ENCODE measurements around the gene CMSS1. TPM values are rescaled to one million over a fixed set of nuclear protein-coding genes. Genes with fewer than 3 reads are reported as not detected.
A peak's percentile ranks its signal among the peaks of the same experiment; 100 is the strongest.

The CMSS1 gene
- polyA plus RNA-seq, 1 donor: 20.2 TPM

GRCh38 chr3:100104817-100105413 lies 287.3 kb downstream of the CMSS1 start:
- Histone ChIP-seq H3K36me3 (ENCODE audit: control insufficient read depth, insufficient read depth, low read length) (no peaks in the 10 kb centered on the region), H3K4me1 (ENCODE audit: control insufficient read depth, insufficient read depth, low read length) (peaks cover 36% of the 10 kb centered on the region), H3K9me3 (ENCODE audit: control insufficient read depth, low read depth, low read length) (no peaks in the 10 kb centered on the region), H3K27ac (ENCODE audit: low read length) (peak overlapping the region; percentile 35), H3K27me3 (ENCODE audit: control insufficient read depth, insufficient read depth, low read length) (no peaks in the 10 kb centered on the region), H3K4me3 (ENCODE audit: low read length) (no peak overlapping the region)
- no peak for DNase-seq

GRCh38 chr3:100105501-100105900 lies 287.8 kb downstream of the CMSS1 start:
- no peaks in the 10 kb centered on the region for H3K9me3 ChIP-seq (ENCODE audit: control insufficient read depth, low read depth, low read length)
- H3K4me3 ChIP-seq (ENCODE audit: low read length): no peak overlapping the region
- no peak for DNase-seq
- H3K36me3 ChIP-seq (ENCODE audit: control insufficient read depth, insufficient read depth, low read length): no peaks in the 10 kb centered on the region
- no peaks in the 10 kb centered on the region for H3K27me3 ChIP-seq (ENCODE audit: control insufficient read depth, insufficient read depth, low read length)
- H3K27ac ChIP-seq (ENCODE audit: low read length): peak overlapping the region; percentile 35
- peaks cover 36% of the 10 kb centered on the region for H3K4me1 ChIP-seq (ENCODE audit: control insufficient read depth, insufficient read depth, low read length)
- WGBS (ENCODE audit: insufficient coverage, low lambda C conversion rate): no CpG with 5 or more reads among the region's 1 CpG

GRCh38 chr3:100106094-100106493 lies 288.4 kb downstream of the CMSS1 start:
- H3K27ac ChIP-seq (ENCODE audit: low read length): no peak overlapping the region
- DNase-seq: no peak
- no peaks in the 10 kb centered on the region for H3K36me3 ChIP-seq (ENCODE audit: control insufficient read depth, insufficient read depth, low read length)
- no peaks in the 10 kb centered on the region for H3K9me3 ChIP-seq (ENCODE audit: control insufficient read depth, low read depth, low read length)
- no peaks in the 10 kb centered on the region for H3K27me3 ChIP-seq (ENCODE audit: control insufficient read depth, insufficient read depth, low read length)
- peaks cover 36% of the 10 kb centered on the region for H3K4me1 ChIP-seq (ENCODE audit: control insufficient read depth, insufficient read depth, low read length)
- no peak overlapping the region for H3K4me3 ChIP-seq (ENCODE audit: low read length)

GRCh38 chr3:100106531-100107141 lies 289.0 kb downstream of the CMSS1 start:
- no peak overlapping the region for H3K27ac ChIP-seq (ENCODE audit: low read length)
- peaks cover 36% of the 10 kb centered on the region for H3K4me1 ChIP-seq (ENCODE audit: control insufficient read depth, insufficient read depth, low read length)
- no peaks in the 10 kb centered on the region for H3K27me3 ChIP-seq (ENCODE audit: control insufficient read depth, insufficient read depth, low read length)
- no peaks in the 10 kb centered on the region for H3K9me3 ChIP-seq (ENCODE audit: control insufficient read depth, low read depth, low read length)
- H3K36me3 ChIP-seq (ENCODE audit: control insufficient read depth, insufficient read depth, low read length): no peaks in the 10 kb centered on the region
- DNase-seq: no peak
- H3K4me3 ChIP-seq (ENCODE audit: low read length): no peak overlapping the region

GRCh38 chr3:100107221-100107814 lies 289.7 kb downstream of the CMSS1 start:
- Histone ChIP-seq H3K27me3 (ENCODE audit: control insufficient read depth, insufficient read depth, low read length) (no peaks in the 10 kb centered on the region), H3K27ac (ENCODE audit: low read length) (no peak overlapping the region), H3K4me1 (ENCODE audit: control insufficient read depth, insufficient read depth, low read length) (peaks cover 36% of the 10 kb centered on the region), H3K9me3 (ENCODE audit: control insufficient read depth, low read depth, low read length) (no peaks in the 10 kb centered on the region), H3K36me3 (ENCODE audit: control insufficient read depth, insufficient read depth, low read length) (no peaks in the 10 kb centered on the region), H3K4me3 (ENCODE audit: low read length) (no peak overlapping the region)
- DNase-seq: no peak
- no CpG with 5 or more reads among the region's 4 CpGs for WGBS (ENCODE audit: insufficient coverage, low lambda C conversion rate)

GRCh38 chr3:100108464-100109079 lies 290.9 kb downstream of the CMSS1 start:
- H3K36me3 ChIP-seq (ENCODE audit: control insufficient read depth, insufficient read depth, low read length): no peaks in the 10 kb centered on the region
- H3K4me3 ChIP-seq (ENCODE audit: low read length): no peak overlapping the region
- H3K27me3 ChIP-seq (ENCODE audit: control insufficient read depth, insufficient read depth, low read length): no peaks in the 10 kb centered on the region
- peaks cover 36% of the 10 kb centered on the region for H3K4me1 ChIP-seq (ENCODE audit: control insufficient read depth, insufficient read depth, low read length)
- DNase-seq: no peak
- no peaks in the 10 kb centered on the region for H3K9me3 ChIP-seq (ENCODE audit: control insufficient read depth, low read depth, low read length)
- WGBS (ENCODE audit: insufficient coverage, low lambda C conversion rate): 100% methylated on average over 1 of the region's 7 CpGs
- no peak overlapping the region for H3K27ac ChIP-seq (ENCODE audit: low read length)

GRCh38 chr3:100110162-100110561 lies 292.5 kb downstream of the CMSS1 start:
- Histone ChIP-seq H3K27me3 (ENCODE audit: control insufficient read depth, insufficient read depth, low read length) (no peaks in the 10 kb centered on the region), H3K27ac (ENCODE audit: low read length) (no peak overlapping the region), H3K9me3 (ENCODE audit: control insufficient read depth, low read depth, low read length) (no peaks in the 10 kb centered on the region), H3K36me3 (ENCODE audit: control insufficient read depth, insufficient read depth, low read length) (no peaks in the 10 kb centered on the region), H3K4me1 (ENCODE audit: control insufficient read depth, insufficient read depth, low read length) (peaks cover 25% of the 10 kb centered on the region), H3K4me3 (ENCODE audit: low read length) (no peak overlapping the region)
- no CpG with 5 or more reads among the region's 1 CpG for WGBS (ENCODE audit: insufficient coverage, low lambda C conversion rate)
- DNase-seq: no peak

- Histone ChIP-seq H3K4me1 (ENCODE audit: control insufficient read depth, insufficient read depth, low read length) (peaks cover 11% of the 10 kb centered on the region), H3K27me3 (ENCODE audit: control insufficient read depth, insufficient read depth, low read length) (no peaks in the 10 kb centered on the region), H3K36me3 (ENCODE audit: control insufficient read depth, insufficient read depth, low read length) (no peaks in the 10 kb centered on the region), H3K4me3 (ENCODE audit: low read length) (no peak overlapping the region), H3K27ac (ENCODE audit: low read length) (no peak overlapping the region), H3K9me3 (ENCODE audit: control insufficient read depth, low read depth, low read length) (peaks cover 2% of the 10 kb centered on the region)
- DNase-seq: no peak
- no CpG with 5 or more reads among the region's 1 CpG for WGBS (ENCODE audit: insufficient coverage, low lambda C conversion rate)
These were observed 294.1 kb downstream of the CMSS1 start for GRCh38 chr3:100111728-100112127.

- no peak for DNase-seq
These were observed 296.2 kb downstream of the CMSS1 start for GRCh38 chr3:100113723-100114412.

GRCh38 chr3:100114413-100115030 lies 296.9 kb downstream of the CMSS1 start, which contains the start of gene FILIP1L:
Gene FILIP1L (minus strand): TSS chr3:100114501.
- Histone ChIP-seq H3K4me3 (ENCODE audit: low read length) (no peak within 1 kb of the TSS), H3K9me3 (ENCODE audit: control insufficient read depth, low read depth, low read length) (peaks cover 2% of the 10 kb centered on the region), H3K27me3 (ENCODE audit: control insufficient read depth, insufficient read depth, low read length) (no peaks in the 10 kb centered on the region), H3K36me3 (ENCODE audit: control insufficient read depth, insufficient read depth, low read length) (no peaks in the 10 kb centered on the region), H3K4me1 (ENCODE audit: control insufficient read depth, insufficient read depth, low read length) (no peaks in the 10 kb centered on the region), H3K27ac (ENCODE audit: low read length) (no peak within 1 kb of the TSS)
- DNase-seq: no peak
- no CpG with 5 or more reads among the region's 7 CpGs for WGBS (ENCODE audit: insufficient coverage, low lambda C conversion rate)

More at GRCh38 chr3:100113723-100114412, 296.2 kb downstream of the CMSS1 start:
- Histone ChIP-seq H3K27me3 (ENCODE audit: control insufficient read depth, insufficient read depth, low read length) (no peaks in the 10 kb centered on the region), H3K4me1 (ENCODE audit: control insufficient read depth, insufficient read depth, low read length) (no peaks in the 10 kb centered on the region), H3K36me3 (ENCODE audit: control insufficient read depth, insufficient read depth, low read length) (no peaks in the 10 kb centered on the region), H3K27ac (ENCODE audit: low read length) (no peak overlapping the region), H3K9me3 (ENCODE audit: control insufficient read depth, low read depth, low read length) (peaks cover 2% of the 10 kb centered on the region), H3K4me3 (ENCODE audit: low read length) (no peak overlapping the region)
- 85% methylated on average over 3 of the region's 7 CpGs for whole genome bisulfite sequencing (ENCODE audit: insufficient coverage, low lambda C conversion rate)
